GM12891 (cell line): ENCODE results near the gene TMEM208.

ENCODE experiments used
- POLR2A ChIP-seq: IDR thresholded peaks from 2 replicates; pipeline ENCODE4 v1.6.1; 2011; ENCODE audit warnings: low read depth, low read length, control low read depth
- POLR2AphosphoS5 ChIP-seq: IDR thresholded peaks from 2 replicates; pipeline ENCODE4 v1.6.1; 2011; ENCODE audit warnings: low read depth, low read length, control low read depth
- SPI1 ChIP-seq: IDR thresholded peaks from 2 replicates; pipeline ENCODE4 v1.6.1; 2011; ENCODE audit warnings: low read depth, low read length, control low read depth
- TAF1 ChIP-seq: IDR thresholded peaks from 2 replicates; pipeline ENCODE4 v1.6.1; 2011; ENCODE audit warnings: low read depth, low read length, control low read depth

GRCh38 chr16:67265834-67266233 lies 38.9 kb downstream of the TMEM208 start:
- TF ChIP-seq POLR2AphosphoS5 (no peak), POLR2A (no peak), TAF1 (no peak), SPI1 (no peak)
